ENCODE data around the gene ZFPL1. TPM values are rescaled to one million over a fixed set of nuclear protein-coding genes. Genes with fewer than 3 reads are reported as not detected.

Gene ZFPL1
- total and polyA plus RNA-seq, 9 of the 15 experiments (the other 6 are each of a cell fraction or from before 2014, with no cell fraction given) = 3.7 to 37.5 (median 22.7) TPM

DNA sequence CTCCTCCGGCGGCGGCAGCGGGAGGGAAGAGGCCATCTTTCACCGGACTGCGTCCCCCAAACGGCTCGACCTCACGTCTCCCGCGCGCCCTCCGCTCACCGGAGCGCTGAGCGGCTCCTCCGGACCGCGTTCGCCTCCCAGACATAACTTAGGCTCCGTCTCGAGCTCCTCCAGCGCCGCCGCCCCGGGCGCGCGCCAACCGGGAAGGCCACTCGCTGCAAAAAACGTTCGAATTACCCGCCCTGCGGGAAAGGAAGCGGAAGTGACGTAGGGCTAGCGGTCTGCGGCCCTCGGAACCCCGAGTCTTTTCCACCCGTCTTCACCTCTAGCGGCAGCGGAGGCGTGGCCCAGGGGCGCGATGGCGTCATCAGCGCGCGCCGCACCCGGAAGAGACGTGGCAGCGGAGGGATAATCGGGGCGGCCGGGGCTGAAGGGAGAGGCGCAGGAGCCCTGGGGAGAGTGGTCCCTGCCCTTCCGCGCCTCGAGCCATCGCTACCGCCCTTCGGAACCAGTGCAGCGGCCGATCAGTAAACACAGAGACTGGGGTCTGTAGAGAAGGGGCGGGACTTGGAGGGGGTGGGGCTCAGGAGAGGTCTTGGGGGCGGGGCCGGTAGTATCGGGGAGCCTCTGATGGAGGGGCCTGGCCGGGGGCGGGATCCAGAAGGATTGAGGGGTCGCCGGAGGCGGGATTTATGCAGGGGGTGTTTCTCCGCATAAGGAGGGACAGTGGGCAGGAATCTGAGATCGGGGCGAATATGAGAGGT lies at the start of gene ZFPL1, which contains the start of gene CDCA5 (continued):
- TF ChIP-seq MAZ (CRISPR knock-in tag; conservative IDR thresholded peaks at IDR 0.05 in 1 of 2, IDR thresholded peaks at IDR 0.05 in 1 of 2) (peak; percentile 72 to 89), STAT5A (IDR thresholded peaks at IDR 0.05; ENCODE audit: borderline replicate concordance, low read length) (no peak), RNF2 (IDR thresholded peaks at IDR 0.05) (peak; percentile 17; the same call in 1 of the 2 replicates), ZNF583 (CRISPR knock-in tag; IDR thresholded peaks at IDR 0.05) (peak; percentile 41; the same call in 1 of the 2 replicates), ZKSCAN1 (IDR thresholded peaks at IDR 0.05; ENCODE audit: low read depth, low read length) (0 out of 2 replicates have a peak, but pooled peaks have one; percentile 37), BHLHE40 (IDR thresholded peaks at IDR 0.05; ENCODE audit: low read length) (peak; percentile 47), RFX7 (CRISPR knock-in tag; IDR thresholded peaks at IDR 0.05) (no peak), TCF3 (CRISPR knock-in tag; IDR thresholded peaks at IDR 0.05) (peak; percentile 32; the same call in 1 of the 2 replicates), HIVEP1 (CRISPR knock-in tag; IDR thresholded peaks at IDR 0.05) (0 out of 2 replicates have a peak, but pooled peaks have one; percentile 24), NCOA4 (IDR thresholded peaks at IDR 0.05; ENCODE audit: partially characterized antibody) (no peak), ZNF146 (CRISPR knock-in tag; IDR thresholded peaks at IDR 0.05; ENCODE audit: unreplicated experiment) (no peak), FOXJ2 (tag; IDR thresholded peaks at IDR 0.05) (peak; percentile 59; the same call in 1 of the 2 replicates), RBBP5 (IDR thresholded peaks at IDR 0.05; ENCODE audit: borderline replicate concordance, insufficient read depth, low read length, poor library complexity, severe bottlenecking) (peak; percentile 84), FOXM1 (IDR thresholded peaks at IDR 0.05; ENCODE audit: low read depth) (no peak), FOXM1 (CRISPR knock-in tag; IDR thresholded peaks at IDR 0.05; ENCODE audit: low read depth) (peak; percentile 71; the same call in 1 of the 2 replicates), ZNF57 (CRISPR knock-in tag; IDR thresholded peaks at IDR 0.05) (no peak), FOXA1 (IDR thresholded peaks at IDR 0.05; ENCODE audit: borderline replicate concordance) (no peak), NFXL1 (CRISPR knock-in tag; IDR thresholded peaks at IDR 0.05) (no peak)
- TF ChIP-seq, protein P1, sequence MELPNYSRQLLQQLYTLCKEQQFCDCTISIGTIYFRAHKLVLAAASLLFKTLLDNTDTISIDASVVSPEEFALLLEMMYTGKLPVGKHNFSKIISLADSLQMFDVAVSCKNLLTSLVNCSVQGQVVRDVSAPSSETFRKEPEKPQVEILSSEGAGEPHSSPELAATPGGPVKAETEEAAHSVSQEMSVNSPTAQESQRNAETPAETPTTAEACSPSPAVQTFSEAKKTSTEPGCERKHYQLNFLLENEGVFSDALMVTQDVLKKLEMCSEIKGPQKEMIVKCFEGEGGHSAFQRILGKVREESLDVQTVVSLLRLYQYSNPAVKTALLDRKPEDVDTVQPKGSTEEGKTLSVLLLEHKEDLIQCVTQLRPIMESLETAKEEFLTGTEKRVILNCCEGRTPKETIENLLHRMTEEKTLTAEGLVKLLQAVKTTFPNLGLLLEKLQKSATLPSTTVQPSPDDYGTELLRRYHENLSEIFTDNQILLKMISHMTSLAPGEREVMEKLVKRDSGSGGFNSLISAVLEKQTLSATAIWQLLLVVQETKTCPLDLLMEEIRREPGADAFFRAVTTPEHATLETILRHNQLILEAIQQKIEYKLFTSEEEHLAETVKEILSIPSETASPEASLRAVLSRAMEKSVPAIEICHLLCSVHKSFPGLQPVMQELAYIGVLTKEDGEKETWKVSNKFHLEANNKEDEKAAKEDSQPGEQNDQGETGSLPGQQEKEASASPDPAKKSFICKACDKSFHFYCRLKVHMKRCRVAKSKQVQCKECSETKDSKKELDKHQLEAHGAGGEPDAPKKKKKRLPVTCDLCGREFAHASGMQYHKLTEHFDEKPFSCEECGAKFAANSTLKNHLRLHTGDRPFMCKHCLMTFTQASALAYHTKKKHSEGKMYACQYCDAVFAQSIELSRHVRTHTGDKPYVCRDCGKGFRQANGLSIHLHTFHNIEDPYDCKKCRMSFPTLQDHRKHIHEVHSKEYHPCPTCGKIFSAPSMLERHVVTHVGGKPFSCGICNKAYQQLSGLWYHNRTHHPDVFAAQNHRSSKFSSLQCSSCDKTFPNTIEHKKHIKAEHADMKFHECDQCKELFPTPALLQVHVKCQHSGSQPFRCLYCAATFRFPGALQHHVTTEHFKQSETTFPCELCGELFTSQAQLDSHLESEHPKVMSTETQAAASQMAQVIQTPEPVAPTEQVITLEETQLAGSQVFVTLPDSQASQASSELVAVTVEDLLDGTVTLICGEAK (IDR thresholded peaks at IDR 0.05) = peak; percentile 97
- TF ChIP-seq, protein P1 (CRISPR knock-in tag; IDR thresholded peaks at IDR 0.05) = 0 out of 2 replicates have a peak, but pooled peaks have one; percentile 6

Measured in K562 (cell line).